ENCODE data around the gene GIGYF1. TPM values are rescaled to one million over a fixed set of nuclear protein-coding genes. Genes with fewer than 3 reads are reported as not detected.
A peak's percentile ranks its signal among the peaks of the same experiment; 100 is the strongest.

The GIGYF1 gene
- total and polyA plus RNA-seq, 2 of the 13 experiments (the other 11 are each of a cell fraction or from before 2014, with no cell fraction given): 7.6 to 16.1 TPM

- no peak for TF ChIP-seq ZBTB46 (CRISPR knock-in tag; IDR thresholded peaks at IDR 0.05; ENCODE audit: borderline replicate concordance)
- TF ChIP-seq ZNF225 (CRISPR knock-in tag; IDR thresholded peaks at IDR 0.05): no peak
- no peak for TF ChIP-seq ATF6 (CRISPR knock-in tag; conservative IDR thresholded peaks at IDR 0.05)
- TF ChIP-seq ISL2 (CRISPR knock-in tag; IDR thresholded peaks at IDR 0.05): peak; percentile 44; the same call in 1 of the 2 replicates
- no peak for TF ChIP-seq ZNF260 (CRISPR knock-in tag; IDR thresholded peaks at IDR 0.05; ENCODE audit: borderline replicate concordance, low read depth)
- TF ChIP-seq ZNF710 (CRISPR knock-in tag; IDR thresholded peaks at IDR 0.05; ENCODE audit: borderline replicate concordance): no peak
- TF ChIP-seq ZNF451 (CRISPR knock-in tag; IDR thresholded peaks at IDR 0.05): no peak
- TF ChIP-seq ZFX (CRISPR knock-in tag; IDR thresholded peaks at IDR 0.05; ENCODE audit: low read depth): peak; percentile 47
- no peak for TF ChIP-seq ZNF24 (IDR thresholded peaks at IDR 0.05)
- no peak for TF ChIP-seq ZNF747 (CRISPR knock-in tag; IDR thresholded peaks at IDR 0.05; ENCODE audit: borderline replicate concordance)
- peak; percentile 72; the same call in 1 of the 2 replicates for TF ChIP-seq IKZF5 (CRISPR knock-in tag; IDR thresholded peaks at IDR 0.05)
- 0 out of 2 replicates have a peak, but pooled peaks have one; percentile 46 for TF ChIP-seq HNF1B (CRISPR knock-in tag; IDR thresholded peaks at IDR 0.05)
- no peak for TF ChIP-seq ZNF282 (IDR thresholded peaks at IDR 0.05; ENCODE audit: partially characterized antibody)
- TF ChIP-seq ZNF18 (CRISPR knock-in tag; IDR thresholded peaks at IDR 0.05; ENCODE audit: insufficient replicate concordance): no peak
- TF ChIP-seq ZNF678 (CRISPR knock-in tag; IDR thresholded peaks at IDR 0.05): no peak
- TF ChIP-seq ZNF256 (CRISPR knock-in tag; conservative IDR thresholded peaks at IDR 0.05): no peak
- no peak for TF ChIP-seq STAT5B (CRISPR knock-in tag; IDR thresholded peaks at IDR 0.05)
Observed at GRCh38 chr7:100641463-100641859, 52.6 kb downstream of the GIGYF1 start, which contains the start of gene TFR2 (continued).

Measured in HepG2 (cell line).